Retina (tissue), 1 donor: ENCODE measurements around the gene KRT80.

Source experiments
- DNase-seq: peaks from one replicate; pipeline ENCODE4 v3.0.0-alpha.2; 2016

The KRT80 gene

DNA sequence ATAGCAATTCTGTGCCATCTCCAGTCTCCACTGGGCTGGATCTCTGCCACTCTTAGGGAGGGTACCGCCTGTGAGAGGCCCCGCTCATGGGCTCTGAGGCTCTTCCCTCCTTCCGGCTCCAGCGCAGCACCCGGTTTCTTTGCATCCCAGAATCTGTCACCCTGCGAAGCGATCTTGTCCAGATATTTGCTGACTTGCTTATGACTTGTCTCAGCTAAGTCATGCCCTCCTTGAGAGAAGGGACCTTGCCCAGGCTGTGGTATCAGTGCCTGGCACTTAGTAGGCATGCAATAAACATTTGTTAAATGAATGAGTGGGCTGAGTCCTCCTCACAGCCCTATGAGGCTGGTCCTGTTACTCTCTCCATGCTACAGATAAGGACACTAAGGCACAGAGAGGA, 13.4 kb downstream of the KRT80 start:
- DNase-seq, result no peak

DNA sequence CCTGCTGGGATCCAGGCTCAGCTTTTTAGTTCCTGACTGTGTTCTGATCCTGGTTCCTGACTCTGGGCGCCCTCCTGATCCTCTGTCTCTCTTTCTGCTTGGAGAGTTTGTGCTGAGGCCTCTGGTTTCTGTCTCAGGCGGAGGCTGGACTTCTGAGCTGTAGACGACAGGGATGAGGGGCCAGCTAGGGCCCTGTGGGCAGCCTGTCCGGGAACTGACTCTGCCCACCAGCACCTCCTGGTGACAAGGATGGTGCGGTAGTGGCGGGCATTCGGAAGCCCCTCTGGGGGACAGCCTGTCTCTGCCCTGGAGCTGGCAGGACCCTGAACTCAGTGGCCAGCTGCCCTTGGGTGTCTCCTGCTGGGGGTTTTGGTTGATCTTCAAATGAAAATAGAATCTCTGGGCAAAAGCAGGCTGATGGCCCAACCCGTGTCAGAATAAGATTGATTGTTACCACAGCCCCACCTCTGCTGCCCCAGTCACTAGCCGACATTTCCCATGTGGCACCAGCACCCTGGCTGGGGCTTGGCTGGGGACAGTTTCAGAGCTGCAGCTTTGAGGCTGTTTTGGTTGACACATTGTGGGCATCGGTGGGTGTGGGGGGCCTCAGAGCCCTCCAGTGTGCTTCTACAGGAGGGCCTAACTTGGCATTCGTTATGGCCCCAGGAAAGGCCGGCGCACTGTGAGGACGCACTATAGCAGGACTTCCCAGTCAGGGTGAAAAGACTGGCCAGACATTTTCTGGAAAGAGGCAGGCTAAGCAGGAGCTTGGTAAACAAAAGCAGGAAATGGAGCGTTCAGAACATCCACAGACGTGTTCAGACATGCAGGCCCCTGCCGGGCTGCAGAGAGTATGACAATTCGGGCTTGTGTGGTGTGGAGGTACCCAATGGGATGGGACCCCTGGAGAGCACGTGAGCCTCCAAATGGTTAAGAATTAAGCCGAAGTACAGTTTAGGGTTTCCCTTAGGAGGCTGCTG, 16.2 kb downstream of the KRT80 start:
- DNase-seq, result no peak

DNA sequence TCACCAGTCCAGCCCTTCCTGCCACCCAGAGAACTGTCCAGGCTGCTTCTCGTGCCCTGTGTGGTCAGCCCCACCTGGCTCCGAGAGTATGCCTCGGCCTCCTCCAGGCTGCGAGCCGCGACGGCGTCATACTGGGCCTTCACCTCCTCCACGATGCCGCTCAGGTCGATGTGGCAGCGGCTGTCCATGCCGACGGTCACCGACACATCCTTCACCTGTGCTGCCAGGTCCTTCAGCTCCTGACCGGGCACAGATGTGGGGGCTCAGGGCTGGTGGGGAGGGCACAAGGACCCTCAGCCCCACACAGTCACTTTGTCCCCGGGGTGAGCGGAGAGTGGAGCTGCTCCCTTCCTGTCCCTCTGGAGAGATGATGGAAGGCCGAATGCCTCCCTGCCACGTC, 18.3 kb downstream of the KRT80 start:
- DNase-seq, result no peak

DNA sequence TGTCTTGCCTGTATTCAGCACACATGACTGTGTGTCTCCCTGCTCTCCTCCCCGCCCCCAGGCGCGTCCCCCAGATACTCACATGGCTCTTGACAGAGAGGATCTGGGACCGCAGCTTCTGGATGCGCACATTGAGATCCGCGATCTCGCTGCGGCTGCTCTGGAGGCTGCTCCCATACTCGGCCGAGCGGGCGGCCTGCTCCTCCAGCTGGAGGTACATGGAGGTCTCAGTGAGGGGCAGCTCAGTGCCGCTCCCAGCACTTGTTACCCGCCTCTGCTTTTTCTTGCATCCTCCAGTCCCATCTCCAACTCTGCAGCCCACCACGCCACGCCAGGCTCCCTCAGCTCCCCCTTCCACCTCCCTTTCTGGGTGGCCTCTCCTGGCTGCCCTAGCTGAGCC, 18.9 kb downstream of the KRT80 start:
- DNase-seq, result no peak

DNA sequence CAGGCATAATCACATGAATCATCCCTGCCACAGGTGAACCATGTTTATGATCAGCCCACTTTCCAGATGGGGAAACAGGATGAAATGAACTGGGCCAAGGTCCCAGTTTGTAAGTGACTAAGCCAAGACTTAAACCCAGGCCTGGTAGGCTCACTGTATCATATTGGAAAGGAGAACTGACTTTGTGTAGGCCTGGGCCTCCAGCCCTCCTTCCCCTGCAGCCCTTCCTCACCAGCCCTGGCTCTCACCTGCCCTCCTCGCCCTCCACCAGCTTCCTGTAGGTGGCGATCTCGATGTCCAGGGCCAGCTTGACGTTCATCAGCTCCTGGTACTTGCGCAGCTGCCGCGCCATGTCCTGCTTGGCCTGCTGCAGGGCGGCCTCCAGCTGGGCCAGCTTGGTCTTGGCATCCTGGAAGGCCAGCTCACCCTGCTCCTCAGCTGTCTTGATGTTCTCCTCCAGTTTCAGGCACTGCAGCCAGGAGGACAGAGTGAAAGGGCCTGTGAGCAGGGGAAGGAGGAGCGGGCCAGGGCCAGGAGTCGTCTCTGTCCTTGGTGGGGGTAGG, 19.8 kb downstream of the KRT80 start:
- DNase-seq, result no peak

DNA sequence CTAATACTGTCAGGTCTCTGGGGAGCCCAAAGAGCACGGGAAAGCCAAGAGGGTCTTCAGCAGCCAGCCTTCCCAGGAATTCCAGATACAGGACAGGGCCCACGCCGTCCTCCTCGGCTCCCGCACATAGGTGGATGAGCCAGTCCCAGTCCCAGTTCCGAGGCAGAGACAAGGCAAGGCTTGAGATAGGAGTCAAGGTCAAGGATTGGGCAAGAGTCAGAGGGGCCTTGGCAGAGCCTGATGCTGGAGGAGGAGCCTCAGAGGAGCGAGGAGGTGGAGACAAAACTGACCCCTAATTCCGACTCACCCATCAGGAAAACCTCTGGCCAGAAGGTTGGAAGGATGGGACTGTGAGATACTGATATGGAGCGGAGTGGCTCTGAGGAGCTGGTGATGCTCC, 21.0 kb downstream of the KRT80 start:
- DNase-seq, result no peak

DNA sequence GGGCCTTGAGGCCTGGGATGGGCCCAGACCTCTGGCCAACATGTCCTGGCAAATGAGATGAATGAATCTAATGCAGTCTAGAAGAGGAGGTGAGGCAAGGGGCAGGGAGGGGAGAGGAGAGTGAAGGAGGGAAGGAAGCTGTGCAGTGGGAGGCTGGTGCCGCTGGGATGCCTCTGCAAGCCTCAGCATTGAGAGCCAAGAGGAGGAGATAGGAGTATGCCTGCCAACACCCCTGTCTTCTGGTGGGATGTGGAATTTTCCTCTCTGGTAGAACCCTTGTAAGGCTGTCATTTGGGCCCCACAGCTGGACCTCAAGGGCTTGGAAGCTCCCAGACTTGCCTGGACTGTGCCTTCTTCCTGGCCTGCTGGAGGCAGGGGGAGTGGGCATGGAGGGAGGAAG, 21.9 kb downstream of the KRT80 start:
- DNase-seq, result no peak

DNA sequence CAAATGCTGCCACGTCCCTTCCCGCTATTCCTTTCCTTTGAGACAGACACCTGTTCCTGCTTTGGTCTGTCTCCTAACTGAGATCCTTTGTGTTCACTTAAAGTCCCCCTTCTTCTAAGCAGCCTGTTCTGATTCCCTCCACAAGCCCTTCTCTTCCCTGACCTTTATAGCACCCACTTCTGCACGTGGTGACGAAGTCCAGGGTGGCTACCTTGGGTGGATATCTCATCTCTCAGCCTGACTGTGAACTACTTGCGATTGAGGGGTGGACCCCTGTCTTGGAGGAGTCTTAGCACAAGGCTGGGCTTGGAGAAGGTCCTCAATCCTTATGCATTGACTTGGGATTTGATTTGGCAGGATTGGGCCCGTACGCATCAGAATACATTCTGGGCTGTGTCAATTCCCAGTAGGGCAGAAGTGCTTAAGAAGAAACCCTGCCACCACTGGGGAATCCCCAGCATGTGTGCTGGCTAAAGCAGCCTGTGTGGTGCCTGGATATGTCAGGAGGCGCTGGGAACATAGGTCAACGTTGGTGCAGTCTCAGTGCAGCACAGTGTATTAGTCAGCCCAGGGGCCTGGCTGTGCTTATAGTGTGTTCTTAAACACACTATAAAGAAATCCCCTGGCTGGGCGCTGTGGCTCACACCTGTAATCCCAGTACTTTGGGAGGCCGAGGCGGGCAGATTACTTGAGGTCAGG, 23.6 kb downstream of the KRT80 start:
- DNase-seq, result no peak

DNA sequence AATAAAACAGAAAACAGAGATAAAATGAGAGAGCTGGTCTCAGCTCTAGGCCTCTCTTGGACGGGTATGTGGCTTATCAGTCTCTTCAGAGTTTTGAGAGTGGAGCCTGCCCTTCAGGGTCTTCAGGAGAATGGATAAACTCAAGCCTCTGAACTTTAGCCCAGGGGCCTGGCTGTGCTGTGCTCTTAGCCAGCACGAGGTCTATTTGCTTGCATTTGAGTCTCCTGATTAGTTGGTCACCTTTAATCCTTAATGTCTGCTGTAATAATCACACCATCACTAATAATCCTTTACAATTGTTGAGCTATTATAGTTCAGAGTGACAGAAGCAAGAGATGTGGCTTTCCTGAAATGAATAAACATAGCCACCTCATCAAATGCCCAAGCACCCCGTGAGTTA, 24.3 kb downstream of the KRT80 start:
- no peak for DNase-seq

DNA sequence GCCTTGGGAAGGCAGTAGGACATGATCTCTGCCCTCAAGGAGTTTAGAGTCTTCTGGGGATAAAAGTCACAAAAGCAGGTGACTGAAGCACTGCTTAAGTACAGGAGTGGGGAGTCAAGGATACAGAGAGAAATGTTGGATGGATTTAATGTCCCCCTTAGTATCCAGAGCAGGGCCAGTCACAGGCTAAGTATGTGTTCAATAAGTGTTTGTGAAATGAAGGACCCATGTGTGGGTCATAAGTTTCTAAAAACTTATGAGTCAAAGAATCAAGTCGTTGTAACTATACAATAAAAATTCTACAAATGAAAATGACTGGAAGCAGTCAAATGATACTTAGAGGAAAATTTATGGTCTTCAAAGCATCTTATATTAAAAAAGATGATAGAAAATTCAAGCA, 25.1 kb downstream of the KRT80 start:
- no peak for DNase-seq

DNA sequence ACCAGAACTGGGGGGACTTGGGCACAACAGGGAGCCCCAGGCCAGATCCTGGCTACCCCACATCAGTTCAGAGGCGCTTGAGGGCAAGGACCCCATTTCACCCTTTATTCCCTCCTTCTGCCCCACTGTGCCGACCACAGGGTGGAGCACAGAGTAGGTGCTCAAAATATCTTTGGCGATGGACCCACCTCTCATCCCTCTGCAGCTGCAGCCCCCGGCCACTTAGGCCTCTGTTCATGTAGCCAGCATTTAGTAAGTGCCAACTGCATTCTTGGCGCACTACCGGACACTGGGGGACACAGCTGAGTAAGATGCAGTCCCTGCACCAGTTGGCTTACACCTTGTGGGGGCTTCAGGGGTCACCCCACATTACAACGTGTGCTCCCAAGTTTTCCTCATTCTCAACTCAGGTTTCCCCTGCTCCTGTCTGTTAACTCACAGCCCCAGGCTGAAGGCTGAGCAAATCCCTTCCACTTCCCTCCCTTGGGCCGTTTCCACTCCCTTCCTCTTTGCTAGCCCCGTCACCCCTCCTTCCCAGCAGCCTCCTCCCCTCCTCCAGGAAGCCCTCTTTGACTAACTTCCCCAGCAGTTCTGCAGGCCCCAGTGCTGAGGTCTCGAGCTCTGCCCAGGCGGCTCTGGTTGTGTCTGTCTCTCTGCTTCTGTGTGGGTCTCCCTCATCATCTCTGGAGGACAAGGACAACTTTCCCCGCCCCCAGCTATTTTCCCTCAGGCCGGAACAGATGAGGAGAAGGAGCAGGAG, 26.5 kb downstream of the KRT80 start:
- no peak for DNase-seq

DNA sequence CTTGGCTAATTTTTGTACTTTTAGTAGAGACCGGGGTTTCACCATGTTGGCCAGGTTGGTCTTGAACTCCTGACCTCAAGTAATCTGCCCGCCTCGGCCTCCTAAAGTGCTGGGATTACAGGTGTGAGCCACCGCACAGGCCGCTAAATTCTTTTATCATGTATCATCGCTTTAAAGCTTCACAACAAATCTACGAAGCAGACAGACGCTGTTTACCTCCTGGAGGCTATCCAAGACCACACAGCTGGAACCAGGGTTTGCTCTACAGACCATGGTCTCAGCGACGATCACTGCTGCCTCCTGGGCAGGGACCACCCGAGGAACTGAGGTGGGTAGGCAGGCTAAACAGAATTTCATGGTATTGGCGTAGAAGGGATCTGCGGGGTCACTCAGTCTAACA, 27.2 kb downstream of the KRT80 start:
- no peak for DNase-seq

DNA sequence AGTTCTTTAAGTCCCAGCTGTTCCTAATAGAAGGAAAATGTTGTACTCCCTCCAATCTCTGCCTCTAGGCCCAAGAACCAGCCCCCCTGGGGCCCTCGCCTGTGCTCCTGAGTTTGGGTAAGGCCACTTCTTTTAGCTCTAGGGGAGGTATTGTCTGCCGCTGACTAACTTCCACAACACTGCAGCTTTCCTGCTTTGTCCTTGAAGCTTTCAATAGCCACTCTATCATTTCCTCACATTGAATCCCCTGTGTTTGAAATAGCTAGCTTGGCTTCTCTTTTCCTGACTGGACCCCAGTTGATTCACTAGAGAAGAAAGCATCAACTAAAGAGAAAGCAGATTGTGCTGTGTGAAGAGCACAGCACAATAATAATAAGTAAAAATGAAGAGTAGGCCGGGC, 28.8 kb downstream of the KRT80 start:
- DNase-seq, result no peak

DNA sequence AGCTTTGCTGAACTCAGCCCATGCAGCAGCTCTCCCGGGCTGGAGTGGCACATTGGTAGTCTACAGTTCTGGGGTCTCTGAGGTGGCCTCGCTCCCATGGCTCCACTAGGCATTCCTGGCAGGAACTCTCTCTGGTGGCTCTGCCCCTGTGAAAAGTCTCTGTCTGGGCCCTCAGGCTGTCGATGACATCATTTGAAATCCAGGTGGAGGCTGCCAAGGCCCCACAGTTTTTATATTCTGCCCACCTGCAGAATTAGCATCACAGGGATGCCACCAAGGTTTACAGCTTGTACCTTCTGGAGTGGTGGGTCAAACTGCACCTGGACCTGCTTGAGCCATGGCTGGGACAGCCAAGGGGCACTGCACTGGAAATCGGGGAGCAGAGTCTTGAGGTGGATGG, 31.6 kb downstream of the KRT80 start:
- no peak for DNase-seq

DNA sequence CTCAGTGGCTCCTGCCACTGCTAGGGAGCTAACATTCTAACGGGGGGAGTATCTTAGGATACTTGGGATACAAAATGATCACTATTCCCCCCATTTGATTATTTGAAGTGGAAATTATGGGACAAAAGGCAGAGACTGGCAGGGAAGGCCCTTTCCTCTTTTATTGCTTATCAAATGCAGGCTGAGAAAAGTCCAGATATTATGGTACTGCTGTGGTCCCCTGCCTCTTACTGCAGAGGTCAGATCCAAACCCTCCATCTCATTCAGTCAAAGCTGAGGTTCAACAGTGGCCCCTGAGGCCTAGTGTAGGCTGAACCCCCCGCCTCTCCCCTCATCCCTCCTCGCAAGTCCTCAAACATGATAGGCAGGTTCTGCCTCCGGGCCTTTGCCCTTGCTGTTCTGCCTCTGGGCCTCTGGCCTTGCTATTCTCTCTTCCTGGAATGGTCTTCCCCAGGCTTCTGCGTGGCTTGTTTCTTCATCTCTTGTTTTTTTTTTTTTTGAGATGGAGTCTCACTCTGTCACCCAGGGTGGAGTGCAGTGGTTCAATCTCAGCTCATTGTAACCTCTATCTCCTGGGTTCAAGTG, 34.2 kb downstream of the KRT80 start:
- no peak for DNase-seq

DNA sequence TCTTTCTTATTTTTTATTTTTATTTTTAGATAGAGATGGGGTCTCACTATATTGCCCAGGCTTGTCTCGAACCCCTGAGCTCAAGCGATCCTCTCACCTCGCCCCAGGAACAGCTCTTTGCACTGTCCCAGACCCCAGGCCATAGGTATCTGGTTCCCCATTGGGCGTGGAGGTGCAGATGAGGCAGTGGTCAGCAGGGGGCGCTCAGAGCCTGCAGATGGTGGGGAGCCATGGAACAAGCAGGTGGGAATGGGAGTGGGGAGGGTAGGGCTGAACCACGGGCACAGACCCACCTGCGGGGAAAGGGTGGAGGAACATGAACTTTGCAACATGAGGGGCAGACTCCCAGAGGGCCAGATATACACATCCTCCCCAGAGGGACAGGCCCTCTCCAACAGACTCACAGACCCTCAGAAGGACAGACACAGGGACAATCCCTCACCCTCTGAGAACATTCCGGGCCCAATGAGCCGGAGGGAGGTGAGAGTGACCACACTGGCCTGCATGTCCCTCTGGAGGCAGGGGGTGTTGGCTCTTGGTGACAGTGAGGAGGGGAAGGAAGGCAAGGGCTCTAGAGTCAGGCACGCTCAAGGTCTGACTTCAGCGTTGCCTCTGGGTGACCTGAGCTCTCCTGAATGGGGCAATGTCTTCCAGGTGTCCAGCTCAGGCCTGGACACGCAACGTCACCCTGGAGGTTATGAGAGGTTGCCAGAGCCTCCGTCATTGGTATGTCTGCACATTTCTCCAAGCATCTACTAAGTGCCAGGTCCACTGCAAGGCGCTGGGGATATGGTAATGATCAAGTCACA, 34.9 kb downstream of the KRT80 start:
- peak; percentile 83 for DNase-seq

DNA sequence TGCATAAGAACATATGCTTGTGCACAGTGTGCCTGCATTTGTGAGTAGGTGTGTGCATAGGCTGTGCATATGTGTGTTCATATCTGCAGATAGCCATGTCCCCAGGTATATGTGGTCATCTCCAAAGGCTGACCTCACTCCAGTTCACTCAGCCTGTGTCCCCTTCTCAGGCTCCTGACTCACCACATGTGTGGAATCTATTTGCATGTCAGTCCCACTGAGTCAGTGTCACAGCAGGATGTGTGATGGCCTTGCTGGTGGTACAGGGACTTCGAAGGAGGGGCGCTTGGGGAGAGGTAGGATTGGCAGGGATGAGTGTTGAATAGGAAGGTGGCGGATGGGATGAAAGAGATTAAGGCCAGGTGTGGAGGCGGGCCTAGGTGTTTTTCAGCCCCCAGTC, 35.5 kb downstream of the KRT80 start:
- no peak for DNase-seq

DNA sequence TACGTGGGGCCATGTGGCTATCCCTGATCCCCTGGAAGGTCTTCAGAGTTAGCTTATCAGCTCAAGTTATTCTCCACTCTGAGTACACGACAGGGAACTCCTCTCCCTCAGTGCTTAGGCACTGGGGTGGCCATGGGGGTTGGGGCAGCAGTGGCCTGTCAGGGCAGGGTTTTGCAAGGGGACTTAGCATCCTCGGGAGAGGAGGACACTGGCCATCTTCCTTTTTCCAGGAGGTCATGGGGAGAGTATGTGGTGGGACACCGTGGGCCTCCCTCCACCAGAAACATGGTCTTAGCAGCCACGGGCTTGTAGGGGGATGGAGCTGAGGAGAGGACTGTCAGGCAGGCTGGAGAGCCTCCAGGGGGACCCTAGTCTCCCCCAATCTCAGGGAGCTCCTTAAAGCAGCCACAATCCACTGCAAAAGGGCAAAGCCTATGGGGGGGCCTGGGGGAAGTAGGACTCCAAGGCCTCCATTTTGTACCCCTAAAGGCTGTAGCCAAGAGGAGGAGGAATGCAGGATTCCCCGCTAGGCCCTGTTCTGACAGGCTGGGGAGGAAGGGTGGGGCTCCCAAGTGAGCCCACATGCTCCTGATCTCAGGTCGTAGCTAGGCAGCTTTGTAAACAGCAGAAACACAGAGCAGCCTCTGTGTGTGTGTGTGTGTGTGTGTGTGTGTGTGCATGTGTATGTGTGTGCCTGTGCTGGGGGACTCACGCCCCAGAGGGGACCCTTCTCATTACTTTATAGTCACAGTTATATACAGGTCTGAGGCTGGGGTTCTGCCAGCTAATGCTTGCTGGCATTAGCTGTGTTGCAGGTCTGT, 36.6 kb downstream of the KRT80 start:
- DNase-seq, result no peak

DNA sequence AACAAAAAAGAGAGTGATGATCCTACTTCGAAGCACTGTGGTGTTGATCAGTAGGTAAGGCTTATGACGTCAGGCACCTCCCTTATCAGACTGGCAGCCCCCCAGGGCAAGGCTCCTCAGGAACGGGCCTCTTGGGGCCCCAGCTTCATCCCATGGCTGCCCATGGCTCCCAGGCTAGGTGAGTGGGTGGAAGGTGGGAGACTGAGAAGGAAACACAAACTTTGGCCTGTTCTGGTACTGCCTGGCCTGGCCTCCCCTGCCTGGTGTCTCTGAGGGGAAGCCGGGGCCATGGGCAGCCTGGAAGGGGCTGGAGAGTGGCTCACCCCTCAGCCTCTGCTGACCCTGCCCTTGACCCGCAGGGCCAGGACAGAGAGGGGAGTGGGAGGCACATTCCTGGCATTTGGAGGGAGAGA, 38.9 kb downstream of the KRT80 start:
- DNase-seq, result no peak

DNA sequence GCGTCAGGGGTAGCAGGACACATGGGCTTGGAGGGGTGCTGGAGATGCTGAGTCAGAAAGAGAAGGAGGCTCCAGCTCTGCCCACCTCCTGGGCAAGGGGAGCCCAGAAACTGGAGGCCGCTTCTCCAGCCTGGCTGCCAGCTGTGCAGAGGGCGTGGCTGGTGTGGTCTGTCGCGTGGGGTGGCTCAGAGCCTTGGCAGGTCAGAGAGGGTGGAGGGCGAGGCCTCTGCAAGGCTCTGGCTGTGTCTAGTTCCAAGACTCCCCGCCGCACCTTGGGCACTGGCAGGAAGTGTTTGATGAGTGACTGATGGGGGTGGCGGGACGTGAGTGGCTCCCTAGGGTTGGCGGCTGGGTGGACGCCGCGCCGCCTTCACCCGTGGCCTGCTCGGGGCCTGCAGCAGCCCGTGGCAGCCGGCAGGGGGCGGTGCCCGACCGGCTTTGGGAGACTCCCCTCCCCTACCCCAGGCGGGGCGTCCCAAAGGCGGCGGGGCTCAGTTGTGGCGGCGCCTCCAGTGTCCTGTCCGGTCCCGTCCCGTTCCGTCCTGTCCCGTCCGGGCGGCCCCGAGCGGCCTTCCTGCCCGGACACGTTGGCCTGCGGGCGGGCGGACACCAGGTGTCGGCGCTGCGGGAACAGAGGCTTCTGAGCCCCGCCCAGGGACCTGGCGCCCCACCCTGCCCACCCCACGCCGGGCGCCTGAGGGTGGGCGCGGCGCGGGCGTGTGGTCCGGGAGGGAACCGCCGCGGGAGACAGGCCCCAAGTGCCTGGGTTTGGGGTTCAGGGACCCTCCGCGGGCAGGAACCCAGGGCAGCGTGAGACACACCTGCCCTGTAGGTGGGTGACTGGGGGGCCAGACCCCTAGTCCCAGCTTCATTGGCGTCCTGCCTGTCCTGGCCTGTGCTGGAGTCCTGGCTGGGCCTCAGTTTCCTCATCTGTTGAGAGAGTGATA, 39.7 kb downstream of the KRT80 start:
- peak; percentile 78 for DNase-seq
